A673 (cell line): Measurements from ENCODE around the gene GLUL.

Experiments used
- EZH2 ChIP-seq: fragments of 200-600 bp; sonication (generic); IDR thresholded peaks from 2 replicates; pipeline ENCODE4 v1.6.1; 2017; ENCODE audit warnings: borderline replicate concordance, low read depth, mild to moderate bottlenecking, mixed read lengths, antibody characterized with exemption, low read length; ENCODE audit not compliant: poor library complexity, severe bottlenecking
- TF ChIP-seq, protein P1 (sequence below): fragments of 300-800, 200-600 bp; sonication (generic); conservative IDR thresholded peaks from 2 replicates; pipeline ENCODE4 v1.5.1; 2017; ENCODE audit warnings: low read depth, mild to moderate bottlenecking, antibody characterized with exemption, low read length, moderate library complexity, mixed read lengths

DNA sequence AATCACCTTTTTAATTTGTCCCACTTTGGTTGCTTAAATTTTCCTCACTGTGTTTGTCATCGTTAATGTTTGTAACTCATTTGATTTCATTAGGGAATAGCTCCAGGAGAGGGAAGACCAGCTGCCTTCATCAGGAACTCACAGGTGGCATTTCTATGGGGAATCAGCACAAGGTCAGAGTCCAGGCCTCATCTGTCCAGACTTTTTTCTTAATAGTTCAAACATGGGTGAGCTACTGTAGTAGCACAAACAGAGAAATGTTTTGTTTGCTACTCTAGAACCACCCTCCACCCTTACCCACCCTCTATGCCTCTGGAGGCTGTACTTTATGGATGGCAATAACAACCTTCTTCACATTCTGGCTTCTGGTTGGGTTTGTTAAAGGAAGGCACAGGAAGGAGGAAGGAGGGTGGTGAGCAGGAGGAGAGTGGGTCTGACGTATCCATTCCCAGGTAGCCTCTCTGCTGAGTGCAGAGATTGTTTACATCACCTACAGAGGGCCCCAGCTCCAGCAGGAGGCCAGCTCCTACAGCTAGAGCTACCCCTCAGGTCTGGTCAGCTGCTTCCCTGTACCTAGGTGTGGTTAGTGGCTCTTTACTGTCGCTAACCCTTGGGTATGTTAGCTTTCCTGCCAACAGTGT lies 17.0 kb upstream of the GLUL start:
- TF ChIP-seq, protein P1, sequence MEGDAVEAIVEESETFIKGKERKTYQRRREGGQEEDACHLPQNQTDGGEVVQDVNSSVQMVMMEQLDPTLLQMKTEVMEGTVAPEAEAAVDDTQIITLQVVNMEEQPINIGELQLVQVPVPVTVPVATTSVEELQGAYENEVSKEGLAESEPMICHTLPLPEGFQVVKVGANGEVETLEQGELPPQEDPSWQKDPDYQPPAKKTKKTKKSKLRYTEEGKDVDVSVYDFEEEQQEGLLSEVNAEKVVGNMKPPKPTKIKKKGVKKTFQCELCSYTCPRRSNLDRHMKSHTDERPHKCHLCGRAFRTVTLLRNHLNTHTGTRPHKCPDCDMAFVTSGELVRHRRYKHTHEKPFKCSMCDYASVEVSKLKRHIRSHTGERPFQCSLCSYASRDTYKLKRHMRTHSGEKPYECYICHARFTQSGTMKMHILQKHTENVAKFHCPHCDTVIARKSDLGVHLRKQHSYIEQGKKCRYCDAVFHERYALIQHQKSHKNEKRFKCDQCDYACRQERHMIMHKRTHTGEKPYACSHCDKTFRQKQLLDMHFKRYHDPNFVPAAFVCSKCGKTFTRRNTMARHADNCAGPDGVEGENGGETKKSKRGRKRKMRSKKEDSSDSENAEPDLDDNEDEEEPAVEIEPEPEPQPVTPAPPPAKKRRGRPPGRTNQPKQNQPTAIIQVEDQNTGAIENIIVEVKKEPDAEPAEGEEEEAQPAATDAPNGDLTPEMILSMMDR: no peak
- no peak for TF ChIP-seq EZH2
